GM23248 (cell line): ENCODE results near the gene PP2D1. TPM values are rescaled to one million over a fixed set of nuclear protein-coding genes. Genes with fewer than 3 reads are reported as not detected.
"Not testable (repeated sequence)": the region's sequence is repeated elsewhere in the genome, so short reads cannot be mapped to it uniquely, and the experiment has no call there.

ENCODE experiments used
- DNase-seq: peaks from one replicate; pipeline ENCODE4 v3.0.0-alpha.2; 2015
- H2AFZ ChIP-seq: fragments of 200-600 bp; sonication (generic); 2 replicates; pipeline ENCODE4 v1.6.1; 2016; ENCODE audit warnings: antibody characterized with exemption
- H3F3A ChIP-seq: fragments of 200-600 bp; sonication (generic); 2 replicates; pipeline ENCODE4 v1.6.1; 2016; ENCODE audit warnings: mild to moderate bottlenecking, antibody characterized with exemption, mixed run types; ENCODE audit not compliant: insufficient read depth
- H3K27ac ChIP-seq: fragments of 200-600 bp; sonication (generic); 2 replicates; pipeline ENCODE4 v1.5.1; 2016; ENCODE audit warnings: mild to moderate bottlenecking
- H3K27me3 ChIP-seq: fragments of 200-600 bp; sonication (generic); replicated peaks from 2 replicates; pipeline ENCODE4 v1.6.1; 2016; ENCODE audit warnings: mild to moderate bottlenecking; ENCODE audit not compliant: insufficient read depth
- H3K36me3 ChIP-seq: fragments of 200-600 bp; sonication (generic); 2 replicates; pipeline ENCODE4 v1.6.1; 2016; ENCODE audit warnings: low read depth, mild to moderate bottlenecking
- H3K4me1 ChIP-seq: fragments of 200-600 bp; sonication (generic); 2 replicates; pipeline ENCODE4 v1.6.1; 2016; ENCODE audit warnings: mild to moderate bottlenecking; ENCODE audit not compliant: insufficient read depth
- H3K4me2 ChIP-seq: fragments of 200-600 bp; sonication (generic); one replicate; pipeline ENCODE4 v1.6.1; 2016; ENCODE audit warnings: mild to moderate bottlenecking; ENCODE audit not compliant: unreplicated experiment
- H3K4me3 ChIP-seq: fragments of 200-600 bp; sonication (generic); 2 replicates; pipeline ENCODE4 v1.5.1; 2016; ENCODE audit warnings: mild to moderate bottlenecking
- H3K79me2 ChIP-seq: fragments of 200-600 bp; sonication (generic); 2 replicates; pipeline ENCODE4 v1.6.1; 2016; ENCODE audit warnings: mild to moderate bottlenecking; ENCODE audit not compliant: insufficient read depth
- H3K9ac ChIP-seq: fragments of 200-600 bp; sonication (generic); 2 replicates; pipeline ENCODE4 v1.6.1; 2016; ENCODE audit warnings: mild to moderate bottlenecking
- H3K9me2 ChIP-seq: fragments of 200-600 bp; sonication (generic); 2 replicates; pipeline ENCODE4 v1.6.1; 2016; ENCODE audit warnings: mixed run types, mild to moderate bottlenecking, moderate library complexity; ENCODE audit not compliant: insufficient read depth
- H3K9me3 ChIP-seq: fragments of 200-600 bp; sonication (generic); one replicate; pipeline ENCODE4 v1.6.1; 2017; ENCODE audit warnings: low read depth
- H4K20me1 ChIP-seq: fragments of 200-600 bp; sonication (generic); 2 replicates; pipeline ENCODE4 v1.6.0; 2016; ENCODE audit not compliant: insufficient read depth
- EZH2 ChIP-seq: fragments of 200-600 bp; sonication (generic); IDR thresholded peaks from 2 replicates; pipeline ENCODE4 v1.6.1; 2018; ENCODE audit warnings: antibody characterized with exemption, mild to moderate bottlenecking; ENCODE audit not compliant: insufficient read depth, poor library complexity, severe bottlenecking
- EZH2phosphoT487 ChIP-seq: fragments of 200-600 bp; sonication (generic); IDR thresholded peaks from 2 replicates; pipeline ENCODE4 v1.6.1; 2018; ENCODE audit warnings: antibody characterized with exemption, moderate library complexity, mild to moderate bottlenecking, low read depth; ENCODE audit not compliant: insufficient read depth
- WGBS, 2 experiments: methylation state at CpG; one replicate each; pipeline ENCODE4 v1.1.6; 2015 to 2017; ENCODE audit warnings: low lambda C conversion rate in 2 of 2, low coverage in 1 of 2; ENCODE audit errors: missing lambda C conversion rate in 2 of 2; 5-methylcytosine and 5-hydroxymethylcytosine counted together
- in situ Hi-C: fragments of 300-500 bp; cut with MboI; formaldehyde crosslinking; loops from 2 replicates; pipeline ENCODE4 v1.15.0; 2020
- polyA plus RNA-seq: library from polyadenylated mRNA; unstranded; fragments of >200 nt; fragmentation: Nextera tagmentation; extraction: Ambion mirVana; gene quantifications from 2 replicates; pipeline ENCODE4 v1.2.1, GENCODE V29; 2016
- total RNA-seq: library from RNA; depleted of rRNA; stranded (reverse); fragments of >200 nt; shearing (Covaris generic); gene quantifications from 2 replicates; pipeline ENCODE4 v1.2.3, GENCODE V29; 2014

PP2D1 gene
- total and polyA plus RNA-seq, 2 experiments from 2014 or later = 0.16 TPM; not detected in 1

DNA sequence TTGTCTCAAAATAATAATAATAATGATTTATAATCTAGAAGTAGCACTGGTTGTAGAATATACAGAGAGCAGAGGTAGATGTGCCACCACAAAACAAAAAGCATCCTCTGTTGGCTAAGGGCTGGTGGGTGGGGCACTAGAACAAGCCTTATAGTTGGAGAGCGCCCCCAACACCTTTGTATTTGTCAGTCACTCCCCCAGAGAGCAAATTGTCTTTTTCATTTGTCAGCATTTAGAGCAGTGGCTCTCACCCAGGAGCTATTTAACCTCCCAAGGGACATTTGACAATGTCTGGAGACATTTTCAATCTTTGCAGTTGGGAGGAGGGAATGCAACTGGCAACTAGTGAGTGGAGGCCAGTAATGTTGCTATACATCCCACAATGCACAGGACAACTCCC lies 34.5 kb upstream of the PP2D1 start:
- peaks cover 7% of the 10 kb centered on the region; the same call in 1 of the 2 replicates for H3F3A ChIP-seq
- no peak overlapping the region for H2AFZ ChIP-seq
- no peaks in the 10 kb centered on the region for H3K79me2 ChIP-seq
- no peaks in the 10 kb centered on the region for H4K20me1 ChIP-seq
- H3K9me3 ChIP-seq = no peaks in the 10 kb centered on the region
- H3K9me2 ChIP-seq = no peaks in the 10 kb centered on the region
- no peak overlapping the region for H3K27ac ChIP-seq
- H3K36me3 ChIP-seq = no peaks in the 10 kb centered on the region
- H3K27me3 ChIP-seq = no peaks in the 10 kb centered on the region
- no peak for TF ChIP-seq EZH2phosphoT487
- TF ChIP-seq EZH2 = no peak
- peaks cover 23% of the 10 kb centered on the region for H3K4me1 ChIP-seq
- in situ Hi-C loops = no loop called here
- WGBS, 2 experiments = 100% methylated on average over 1 of the region's 1 CpG
- no peak overlapping the region for H3K4me2 ChIP-seq
- no peak overlapping the region for H3K9ac ChIP-seq
- H3K4me3 ChIP-seq = no peak overlapping the region
- no peak for DNase-seq

DNA sequence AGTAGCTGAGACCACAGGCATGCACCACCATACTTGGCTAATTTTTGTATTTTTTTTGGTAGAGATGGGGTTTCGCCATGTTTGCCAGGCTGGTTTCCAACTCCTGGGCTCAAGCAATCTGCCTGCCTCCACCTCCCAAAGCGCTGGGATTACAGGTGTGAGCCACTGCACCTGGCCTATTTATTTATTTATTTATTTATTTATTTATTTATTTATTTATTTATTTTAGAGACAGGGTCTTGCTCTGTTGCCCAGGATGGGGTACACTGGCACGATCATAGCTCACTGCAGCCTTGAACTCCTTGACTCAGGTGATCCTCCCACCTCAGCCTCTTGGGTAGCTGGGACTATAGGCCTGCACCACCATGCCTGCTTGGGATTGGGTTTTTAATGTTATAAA lies 33.1 kb upstream of the PP2D1 start:
- H3K79me2 ChIP-seq, H3K27me3 ChIP-seq, H3K27ac ChIP-seq, H3K4me2 ChIP-seq, H3K9me3 ChIP-seq, DNase-seq, H3K9ac ChIP-seq, H3K4me3 ChIP-seq, H3K36me3 ChIP-seq, H3F3A ChIP-seq, in situ Hi-C loops, H3K9me2 ChIP-seq, H2AFZ ChIP-seq, H4K20me1 ChIP-seq: not testable (repeated sequence)
- 90 to 94% methylated on average over 3 of the region's 3 CpGs for WGBS, 2 experiments
- peaks cover 27% of the 10 kb centered on the region for H3K4me1 ChIP-seq

GRCh38 chr3:20043825-20044224 lies 31.8 kb upstream of the PP2D1 start:
- no peak for DNase-seq
- Histone ChIP-seq H3K9me2 (no peaks in the 10 kb centered on the region), H3F3A (peaks cover 8% of the 10 kb centered on the region; the same call in 1 of the 2 replicates), H3K4me2 (peak overlapping the region; percentile 16), H4K20me1 (no peaks in the 10 kb centered on the region), H3K27me3 (no peaks in the 10 kb centered on the region), H2AFZ (peak overlapping the region; percentile 33), H3K27ac (no peak overlapping the region), H3K79me2 (no peaks in the 10 kb centered on the region), H3K4me1 (peaks cover 32% of the 10 kb centered on the region), H3K4me3 (no peak overlapping the region; the same call in 1 of the 2 replicates), H3K9ac (no peak overlapping the region), H3K36me3 (no peaks in the 10 kb centered on the region), H3K9me3 (no peaks in the 10 kb centered on the region)
- in situ Hi-C loops = no loop called here
- no peak for TF ChIP-seq EZH2
- TF ChIP-seq EZH2phosphoT487 = no peak
- 75 to 78% methylated on average over 4 of the region's 4 CpGs for WGBS, 2 experiments

DNA sequence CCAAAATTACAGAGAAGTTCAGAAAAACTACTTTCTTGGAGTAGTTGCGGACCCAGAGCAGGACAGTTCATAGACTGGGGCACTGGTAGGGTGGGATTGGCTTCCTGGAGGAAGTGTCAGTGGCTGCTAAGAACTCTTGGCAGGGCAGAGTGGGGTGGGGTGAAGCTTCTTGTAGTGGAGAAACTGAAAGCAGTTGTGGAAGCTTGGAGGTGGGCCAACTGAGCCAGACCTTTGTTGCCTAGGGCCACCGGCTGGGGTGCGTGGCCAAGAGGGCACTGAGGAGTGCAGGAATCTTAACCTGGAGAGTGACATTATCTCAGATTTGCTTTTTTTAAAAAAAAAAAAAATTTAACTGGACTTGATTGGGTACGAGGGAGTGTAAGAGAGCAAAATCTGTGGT lies 31.3 kb upstream of the PP2D1 start:
- no peaks in the 10 kb centered on the region for H3K27me3 ChIP-seq
- H3K4me3 ChIP-seq = no peak overlapping the region; the same call in 1 of the 2 replicates
- no peaks in the 10 kb centered on the region for H3K79me2 ChIP-seq
- peak overlapping the region; percentile 33 for H2AFZ ChIP-seq
- no peak for TF ChIP-seq EZH2
- no peak for TF ChIP-seq EZH2phosphoT487
- H3K36me3 ChIP-seq = no peaks in the 10 kb centered on the region
- H4K20me1 ChIP-seq = no peaks in the 10 kb centered on the region
- peaks cover 8% of the 10 kb centered on the region; the same call in 1 of the 2 replicates for H3F3A ChIP-seq
- H3K4me1 ChIP-seq = peaks cover 30% of the 10 kb centered on the region
- H3K9me3 ChIP-seq = no peaks in the 10 kb centered on the region
- 45 to 53% methylated on average over 4 of the region's 4 CpGs for WGBS, 2 experiments
- no peak overlapping the region for H3K27ac ChIP-seq
- H3K9ac ChIP-seq = no peak overlapping the region
- in situ Hi-C loops = no loop called here
- DNase-seq = peak; percentile 51
- H3K9me2 ChIP-seq = no peaks in the 10 kb centered on the region
- H3K4me2 ChIP-seq = peak overlapping the region; percentile 16

DNA sequence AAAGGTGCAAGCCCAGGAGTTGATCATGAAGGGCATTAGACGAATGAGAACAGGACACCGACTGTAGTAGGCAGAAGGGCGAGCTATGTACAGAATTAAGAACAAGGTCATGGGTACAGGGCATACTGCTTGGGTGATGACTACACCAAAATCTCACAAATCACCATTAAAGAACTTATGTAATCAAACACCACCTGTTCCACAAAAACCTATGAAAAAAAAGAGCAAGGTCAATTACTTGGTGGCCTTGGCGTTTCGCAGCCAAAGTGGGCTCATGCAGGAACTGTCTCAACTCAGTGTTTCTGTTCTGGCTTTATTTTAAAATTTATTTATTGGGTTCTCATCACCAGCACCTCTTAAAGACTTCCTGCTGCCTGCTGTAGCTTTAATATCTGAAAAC lies 30.3 kb upstream of the PP2D1 start:
- Histone ChIP-seq H2AFZ (no peak overlapping the region), H3K36me3 (no peaks in the 10 kb centered on the region), H3K27me3 (no peaks in the 10 kb centered on the region), H3F3A (peaks cover 8% of the 10 kb centered on the region; the same call in 1 of the 2 replicates), H3K4me1 (peaks cover 21% of the 10 kb centered on the region; the same call in 1 of the 2 replicates), H3K9me3 (no peaks in the 10 kb centered on the region), H3K9ac (no peak overlapping the region), H3K4me3 (no peak overlapping the region), H4K20me1 (no peaks in the 10 kb centered on the region), H3K79me2 (no peaks in the 10 kb centered on the region), H3K4me2 (no peak overlapping the region), H3K27ac (no peak overlapping the region), H3K9me2 (no peaks in the 10 kb centered on the region)
- no peak for DNase-seq
- in situ Hi-C loops = no loop called here
- TF ChIP-seq EZH2phosphoT487 (no peak), EZH2 (no peak)
- WGBS, 2 experiments = 80 to 81% methylated on average over 5 of the region's 5 CpGs
